K562 (cell line): Measurements from ENCODE around the gene NTSR1.

Experiments used
- EZH2 ChIP-seq: IDR thresholded peaks from 2 replicates; pipeline ENCODE4 v1.6.1; 2012; ENCODE audit warnings: low read depth, mild to moderate bottlenecking, inconsistent platforms, low read length, borderline replicate concordance
- GABPA ChIP-seq: fragments of 200-800 bp; sonication (Bioruptor generic); conservative IDR thresholded peaks from 2 replicates; pipeline ENCODE4 v1.6.1; 2016; ENCODE audit warnings: low read depth, missing genetic modification characterization, missing compliant biosample characterization
- ZBTB33 ChIP-seq: sonication (generic); formaldehyde crosslinking; IDR thresholded peaks from 2 replicates; pipeline ENCODE4 v1.8.1; 2023; ENCODE audit warnings: mild to moderate bottlenecking, missing genetic modification reagents
- ZFX ChIP-seq: sonication (generic); formaldehyde crosslinking; IDR thresholded peaks from 2 replicates; pipeline ENCODE4 v1.8.0; 2022; ENCODE audit warnings: mild to moderate bottlenecking, missing genetic modification reagents, moderate library complexity

GRCh38 chr20:62772619-62772989 is 64.0 kb downstream of the NTSR1 start:
- TF ChIP-seq ZFX (CRISPR knock-in tag), result no peak
- TF ChIP-seq ZBTB33 (CRISPR knock-in tag), result no peak
- TF ChIP-seq EZH2, result no peak
- no peak for TF ChIP-seq GABPA (tag)
